GM12891 (cell line): ENCODE results near the gene AIFM2.

Source experiments
- POLR2A ChIP-seq: IDR thresholded peaks from 2 replicates; pipeline ENCODE4 v1.6.1; 2011; ENCODE audit warnings: low read depth, low read length, control low read depth
- POLR2AphosphoS5 ChIP-seq: IDR thresholded peaks from 2 replicates; pipeline ENCODE4 v1.6.1; 2011; ENCODE audit warnings: low read depth, low read length, control low read depth
- SPI1 ChIP-seq: IDR thresholded peaks from 2 replicates; pipeline ENCODE4 v1.6.1; 2011; ENCODE audit warnings: low read depth, low read length, control low read depth
- TAF1 ChIP-seq: IDR thresholded peaks from 2 replicates; pipeline ENCODE4 v1.6.1; 2011; ENCODE audit warnings: low read depth, low read length, control low read depth

GRCh38 chr10:70118196-70118595 lies 14.4 kb downstream of the AIFM2 start:
- no peak for TF ChIP-seq POLR2A
- TF ChIP-seq POLR2AphosphoS5 = no peak
- no peak for TF ChIP-seq TAF1
- no peak for TF ChIP-seq SPI1
